H1 (cell line): ENCODE results near the gene ARHGEF28. TPM values are rescaled to one million over a fixed set of nuclear protein-coding genes. Genes with fewer than 3 reads are reported as not detected.

ENCODE experiments used
- CTCF ChIA-PET: fragments of 300-600 bp; sonication (Branson Sonifier 250); formaldehyde crosslinking; loops from one replicate; lab custom pipeline; 2021; ENCODE audit not compliant: partially characterized antibody; lab: Charles Lee
- POLR2A ChIA-PET: fragments of 300-600 bp; sonication (Branson Sonifier 250); formaldehyde crosslinking; loops from one replicate; lab custom pipeline; 2021; ENCODE audit warnings: inconsistent platforms; ENCODE audit not compliant: partially characterized antibody; lab: Charles Lee
- DNase-seq, 2 experiments: peaks; one replicate each; pipeline versions ENCODE4 v3.0.0 to v3.0.0-alpha.2; 2010 to 2022; ENCODE audit warnings: low spot score in 2 of 2, low read depth in 1 of 2, mixed read lengths in 1 of 2
- FAIRE-seq: peaks from 2 replicates; lab custom pipeline; 2011; peaks lifted over from hg19 to GRCh38; lab: Jason Lieb, UNC
- H2AFZ ChIP-seq: 2 replicates; pipeline ENCODE4 v1.8.1; 2012; ENCODE audit warnings: low read length, inconsistent platforms
- H2AK5ac ChIP-seq: 2 replicates; pipeline ENCODE4 v1.6.1; 2013; ENCODE audit warnings: low read depth, low read length
- H2BK120ac ChIP-seq: replicated peaks from 2 replicates; pipeline ENCODE3; 2013; ENCODE audit warnings: low read depth, low read length, inconsistent platforms
- H2BK12ac ChIP-seq: 2 replicates; pipeline ENCODE4 v1.6.1; 2013; ENCODE audit warnings: low read depth, low read length
- H2BK15ac ChIP-seq: 2 replicates; pipeline ENCODE4 v1.6.1; 2013; ENCODE audit warnings: low read length
- H2BK20ac ChIP-seq: 2 replicates; pipeline ENCODE4 v1.6.1; 2013; ENCODE audit warnings: low read length
- H2BK5ac ChIP-seq: 2 replicates; pipeline ENCODE4 v1.6.1; 2013; ENCODE audit warnings: low read depth, low read length
- H3K14ac ChIP-seq: 2 replicates; pipeline ENCODE4 v1.6.1; 2013; ENCODE audit warnings: inconsistent platforms; ENCODE audit not compliant: insufficient read length
- H3K18ac ChIP-seq: 2 replicates; pipeline ENCODE4 v1.6.1; 2013; ENCODE audit warnings: low read length; ENCODE audit errors: extremely low read depth
- H3K23ac ChIP-seq: 2 replicates; pipeline ENCODE4 v1.6.1; 2013; ENCODE audit warnings: inconsistent platforms; ENCODE audit not compliant: insufficient read length
- H3K23me2 ChIP-seq: 2 replicates; pipeline ENCODE4 v1.6.1; 2013; ENCODE audit warnings: low read depth, low read length
- H3K27ac ChIP-seq: 2 replicates; pipeline ENCODE4 v1.6.1; 2011; ENCODE audit warnings: low read depth, low read length, inconsistent platforms
- H3K27me3 ChIP-seq, 4 experiments: replicated peaks in 1 of 4; 1 replicate in 1 of 4; 2 replicates in 3 of 4; pipeline versions ENCODE4 v1.6.1 to v1.8.1; 2011 to 2013; ENCODE audit warnings: low read length in 3 of 4, mild to moderate bottlenecking in 3 of 4, inconsistent platforms in 2 of 4, mixed read lengths in 2 of 4, moderate library complexity in 1 of 4; ENCODE audit not compliant: control insufficient read depth in 3 of 4, insufficient read depth in 3 of 4; ENCODE audit errors: extremely low read depth in 1 of 4
- H3K36me3 ChIP-seq, 4 experiments: 2 replicates each; pipeline versions ENCODE4 v1.6.1 to v1.8.1; 2011 to 2013; ENCODE audit warnings: mild to moderate bottlenecking in 4 of 4, low read length in 3 of 4, moderate library complexity in 2 of 4, control low read depth in 1 of 4, inconsistent platforms in 1 of 4; ENCODE audit not compliant: insufficient read depth in 4 of 4, control insufficient read depth in 2 of 4
- H3K4ac ChIP-seq: replicated peaks from 2 replicates; pipeline ENCODE3; 2013; ENCODE audit warnings: low read length, low read depth, mixed read lengths, inconsistent platforms; ENCODE audit not compliant: insufficient read length
- H3K4me1 ChIP-seq, 4 experiments: replicated peaks in 1 of 4; 1 replicate in 1 of 4; 2 replicates in 3 of 4; pipeline versions ENCODE4 v1.6.1 to v1.8.1; 2011 to 2013; ENCODE audit warnings: low read length in 3 of 4, inconsistent platforms in 2 of 4, mixed read lengths in 1 of 4; ENCODE audit not compliant: insufficient read depth in 4 of 4, control insufficient read depth in 3 of 4
- H3K4me2 ChIP-seq, 2 experiments: 2 replicates each; pipeline versions ENCODE4 v1.6.1 to v1.8.1; 2011 to 2013; ENCODE audit warnings: low read depth in 2 of 2, low read length in 2 of 2, control low read depth in 1 of 2, inconsistent platforms in 1 of 2, mild to moderate bottlenecking in 1 of 2; ENCODE audit not compliant: insufficient read depth in 1 of 2
- H3K4me3 ChIP-seq, 4 experiments: fragments of 200-600, 300-600 bp in 1 of 4; sonication (generic), shearing (Covaris generic), sonication (Bioruptor Twin) in 1 of 4; 2 replicates each; pipeline versions ENCODE4 v1.5.1 to v1.8.1; 2011 to 2016; ENCODE audit warnings: low read length in 4 of 4, low read depth in 3 of 4, control low read depth in 2 of 4, inconsistent platforms in 2 of 4, mild to moderate bottlenecking in 2 of 4, mixed read lengths in 1 of 4, moderate library complexity in 1 of 4; ENCODE audit not compliant: insufficient read depth in 2 of 4; ENCODE audit errors: extremely low read depth in 1 of 4
- H3K56ac ChIP-seq: replicated peaks from 2 replicates; pipeline ENCODE3; 2013; ENCODE audit warnings: low read depth, mild to moderate bottlenecking, mixed read lengths, low read length, inconsistent platforms; ENCODE audit not compliant: insufficient read length
- H3K79me1 ChIP-seq: 2 replicates; pipeline ENCODE4 v1.6.1; 2013; ENCODE audit warnings: low read depth, low read length, control low read depth
- H3K79me2 ChIP-seq, 2 experiments: 2 replicates each; pipeline versions ENCODE4 v1.6.1 to v1.8.1; 2012 to 2013; ENCODE audit warnings: low read length in 2 of 2, mild to moderate bottlenecking in 2 of 2, inconsistent platforms in 1 of 2; ENCODE audit not compliant: insufficient read depth in 2 of 2, control insufficient read depth in 1 of 2
- H3K9ac ChIP-seq, 4 experiments: replicated peaks in 1 of 4; 1 replicate in 1 of 4; 2 replicates in 3 of 4; pipeline versions ENCODE4 v1.6.1 to v1.8.1; 2011 to 2013; ENCODE audit warnings: low read depth in 3 of 4, low read length in 3 of 4, control low read depth in 2 of 4, mild to moderate bottlenecking in 2 of 4, moderate library complexity in 2 of 4, inconsistent platforms in 1 of 4; ENCODE audit errors: extremely low read depth in 1 of 4
- H3K9me3 ChIP-seq, 2 experiments: 2 replicates each; pipeline versions ENCODE4 v1.6.1 to v1.8.1; 2012 to 2013; ENCODE audit warnings: mild to moderate bottlenecking in 2 of 2, moderate library complexity in 2 of 2, control low read depth in 1 of 2, inconsistent platforms in 1 of 2, low read depth in 1 of 2, low read length in 1 of 2, mixed read lengths in 1 of 2; ENCODE audit not compliant: insufficient read depth in 2 of 2
- H4K20me1 ChIP-seq, 2 experiments: replicated peaks in 1 of 2; 2 replicates each; pipeline versions ENCODE3 to v1.8.1; 2011 to 2013; ENCODE audit warnings: inconsistent platforms in 2 of 2, low read length in 2 of 2, mild to moderate bottlenecking in 1 of 2; ENCODE audit not compliant: insufficient read depth in 2 of 2, control insufficient read depth in 1 of 2
- H4K5ac ChIP-seq: 2 replicates; pipeline ENCODE4 v1.6.1; 2013; ENCODE audit warnings: low read length, low read depth, mixed read lengths, inconsistent platforms; ENCODE audit not compliant: insufficient read length
- H4K8ac ChIP-seq: 2 replicates; pipeline ENCODE4 v1.8.0; 2013; ENCODE audit warnings: mild to moderate bottlenecking, moderate library complexity, low read length, inconsistent platforms; ENCODE audit not compliant: insufficient read depth; ENCODE audit errors: extremely low read depth
- H4K91ac ChIP-seq: replicated peaks from 2 replicates; pipeline ENCODE3; 2013; ENCODE audit warnings: low read length, mixed read lengths, inconsistent platforms; ENCODE audit not compliant: insufficient read length
- ASH2L ChIP-seq: fragments of 200-600, 300-600 bp; sonication (generic); IDR thresholded peaks from one replicate; pipeline ENCODE4 v1.7.1; 2017; ENCODE audit warnings: low read length
- BACH1 ChIP-seq: IDR thresholded peaks from 2 replicates; pipeline ENCODE4 v1.6.1; 2012; ENCODE audit warnings: low read length, improper control_type of control experiment
- CBX5 ChIP-seq: fragments of 300-800, 300-1000 bp; sonication (generic); IDR thresholded peaks from 2 replicates; pipeline ENCODE4 v1.7.1; 2016; ENCODE audit warnings: antibody characterized with exemption, low read length, low read depth
- GABPA ChIP-seq: IDR thresholded peaks from 2 replicates; pipeline ENCODE4 v1.6.1; 2011; ENCODE audit warnings: mild to moderate bottlenecking, low read length, moderate library complexity, borderline replicate concordance; ENCODE audit not compliant: insufficient read depth
- JUND ChIP-seq: IDR thresholded peaks from 2 replicates; pipeline ENCODE4 v1.6.1; 2011; ENCODE audit warnings: mild to moderate bottlenecking, improper control_type of control experiment, low read length
- KDM1A ChIP-seq: fragments of 200-600, 300-600 bp; sonication (generic); IDR thresholded peaks from 2 replicates; pipeline ENCODE4 v1.7.1; 2016; ENCODE audit warnings: mild to moderate bottlenecking, low read length, borderline replicate concordance
- KDM4A ChIP-seq: IDR thresholded peaks from one replicate; pipeline ENCODE4 v1.7.1; 2012; ENCODE audit warnings: low read depth, mild to moderate bottlenecking, moderate library complexity, low read length, inconsistent platforms; ENCODE audit not compliant: severe bottlenecking
- POLR2A ChIP-seq, 2 experiments: IDR thresholded peaks; 1 replicate in 1 of 2; 2 replicates in 1 of 2; pipeline ENCODE4 v1.6.1; 2011; ENCODE audit warnings: low read depth in 2 of 2, low read length in 2 of 2, mild to moderate bottlenecking in 2 of 2; ENCODE audit errors: control extremely low read depth in 1 of 2
- RBBP5 ChIP-seq: IDR thresholded peaks from 2 replicates; pipeline ENCODE4 v1.7.1; 2012; ENCODE audit warnings: low read depth, mild to moderate bottlenecking, inconsistent platforms, low read length, moderate library complexity, borderline replicate concordance
- SUZ12 ChIP-seq: fragments of 200-600 bp; sonication (generic); IDR thresholded peaks from 2 replicates; pipeline ENCODE4 v1.6.1; 2012; ENCODE audit warnings: mild to moderate bottlenecking, inconsistent platforms, low read length, moderate library complexity, mixed read lengths
- TAF1 ChIP-seq: IDR thresholded peaks from 2 replicates; pipeline ENCODE4 v1.6.1; 2011; ENCODE audit warnings: mild to moderate bottlenecking, low read depth, low read length
- TEAD4 ChIP-seq: IDR thresholded peaks from 2 replicates; pipeline ENCODE4 v1.6.1; 2012; ENCODE audit warnings: low read depth, low read length, inconsistent platforms, mixed read lengths
- ZNF274 ChIP-seq: IDR thresholded peaks from 2 replicates; pipeline ENCODE4 v1.7.0; 2012; ENCODE audit warnings: low read length, borderline replicate concordance; ENCODE audit errors: extremely low read depth
- WGBS, 2 experiments: shearing (Covaris generic) in 1 of 2; methylation state at CpG; one replicate each; pipeline versions ENCODE4 v1.1.6 to v1.1.7; 2013 to 2015; ENCODE audit warnings: low lambda C conversion rate in 2 of 2, mixed read lengths in 2 of 2, inconsistent platforms in 1 of 2, low coverage in 1 of 2, missing lambda C conversion rate in 1 of 2; ENCODE audit not compliant: insufficient replicate concordance in 2 of 2, insufficient coverage in 1 of 2, insufficient read length in 1 of 2; ENCODE audit errors: extremely low coverage in 1 of 2, missing lambda C conversion rate in 1 of 2; 5-methylcytosine and 5-hydroxymethylcytosine counted together
- polyA plus RNA-seq, 7 experiments: library from polyadenylated mRNA; depleted of rRNA in 3 of 7; stranded (reverse) in 5 of 7; unstranded in 2 of 7; fragments of >200 nt in 5 of 7; fragments of 200-250 nt in 2 of 7; gene quantifications; 1 replicate in 5 of 7; 2 replicates in 1 of 7; 4 replicates in 1 of 7; pipeline versions ENCODE4 v1.2.1 to v1.2.3, GENCODE V29; 2011 to 2013; ENCODE audit warnings: missing spikeins in 2 of 7, mixed read lengths in 2 of 7
- total RNA-seq: library from RNA; stranded (reverse); fragmentation: NEBNext Ultra II Directional; extraction: Animal tissue kit (Norgen Biotek cat#: 25700); gene quantifications from 2 replicates; pipeline ENCODE4 v1.2.1, GENCODE V29; 2021
- TF ChIP-seq, protein P1 (sequence below): IDR thresholded peaks from 2 replicates; pipeline ENCODE4 v1.6.1; 2012; ENCODE audit warnings: low read length, inconsistent platforms

Gene ARHGEF28
- total and polyA plus RNA-seq, 2 of the 8 experiments (the other 6 are each of a cell fraction or from before 2014, with no cell fraction given): 0.33 to 1.0 TPM

DNA sequence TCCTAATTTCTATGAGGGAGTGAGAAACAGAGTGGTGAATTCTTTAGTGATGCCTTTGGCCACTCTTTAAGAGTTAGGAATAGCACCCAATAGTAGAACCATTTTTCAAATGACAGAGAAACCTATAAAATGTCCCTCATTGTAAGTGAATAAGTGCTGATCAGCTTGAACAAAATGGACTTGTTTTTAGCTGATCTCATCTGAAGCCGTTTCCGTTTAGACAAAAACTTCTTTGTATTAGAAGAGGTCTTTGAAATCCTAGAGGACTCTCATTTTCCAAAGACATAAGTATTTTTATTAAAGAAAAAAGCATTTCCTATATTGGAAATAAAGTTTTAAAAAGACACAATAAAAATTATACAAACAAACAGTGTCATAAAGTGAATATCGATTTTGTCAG lies 273.9 kb downstream of the ARHGEF28 start:
- no peaks in the 10 kb centered on the region for H3K4me1 ChIP-seq
- H4K5ac ChIP-seq: no peak overlapping the region
- H2BK15ac ChIP-seq: no peak overlapping the region
- no peaks in the 10 kb centered on the region for H3K79me1 ChIP-seq
- DNase-seq (no peak), FAIRE-seq (no peak)
- no peak overlapping the region for H2BK5ac ChIP-seq
- WGBS, 2 experiments: 96% methylated on average over 3 of the region's 3 CpGs; no CpG with 5 or more reads in 1 of the 2 experiments
- no peak overlapping the region for H3K4me2 ChIP-seq
- H3K27ac ChIP-seq: no peak overlapping the region
- H2AK5ac ChIP-seq: no peak overlapping the region
- no peak overlapping the region for H3K18ac ChIP-seq
- H3K23ac ChIP-seq: no peak overlapping the region
- CTCF ChIA-PET: interaction anchor here (1.0 to 1.6 kb wide), 3 partner anchors 114 to 754 kb away, joined by 3 to 4 read pairs (median 3); no protein-coding TSS in a partner anchor
- no peaks in the 10 kb centered on the region for H3K79me2 ChIP-seq
- no peak overlapping the region for H3K4me3 ChIP-seq
- no peaks in the 10 kb centered on the region for H4K20me1 ChIP-seq
- no peak overlapping the region for H2AFZ ChIP-seq
- H3K9me3 ChIP-seq: no peaks in the 10 kb centered on the region
- no peak overlapping the region for H3K56ac ChIP-seq
- no peaks in the 10 kb centered on the region for H3K23me2 ChIP-seq
- H4K91ac ChIP-seq: no peak overlapping the region
- no peak overlapping the region for H4K8ac ChIP-seq
- no peak overlapping the region for H3K14ac ChIP-seq
- no peak overlapping the region for H3K4ac ChIP-seq
- H3K27me3 ChIP-seq: no peaks in the 10 kb centered on the region
- POLR2A ChIA-PET: no interaction called here
- no peak overlapping the region for H2BK20ac ChIP-seq
- no peak overlapping the region for H3K9ac ChIP-seq
- H2BK12ac ChIP-seq: no peak overlapping the region
- no peaks in the 10 kb centered on the region for H3K36me3 ChIP-seq
- no peak overlapping the region for H2BK120ac ChIP-seq
- TF ChIP-seq GABPA (no peak), ASH2L (no peak), KDM4A (no peak), POLR2A (IDR thresholded peaks at IDR 0.05; ENCODE audit: control extremely low read depth in 1 of 2, low read depth in 2 of 2, low read length in 2 of 2) (no peak), KDM1A (no peak), JUND (no peak), SUZ12 (no peak), CBX5 (no peak), BACH1 (no peak), RBBP5 (no peak), TAF1 (no peak), TEAD4 (no peak), ZNF274 (no peak)
- TF ChIP-seq, protein P1, sequence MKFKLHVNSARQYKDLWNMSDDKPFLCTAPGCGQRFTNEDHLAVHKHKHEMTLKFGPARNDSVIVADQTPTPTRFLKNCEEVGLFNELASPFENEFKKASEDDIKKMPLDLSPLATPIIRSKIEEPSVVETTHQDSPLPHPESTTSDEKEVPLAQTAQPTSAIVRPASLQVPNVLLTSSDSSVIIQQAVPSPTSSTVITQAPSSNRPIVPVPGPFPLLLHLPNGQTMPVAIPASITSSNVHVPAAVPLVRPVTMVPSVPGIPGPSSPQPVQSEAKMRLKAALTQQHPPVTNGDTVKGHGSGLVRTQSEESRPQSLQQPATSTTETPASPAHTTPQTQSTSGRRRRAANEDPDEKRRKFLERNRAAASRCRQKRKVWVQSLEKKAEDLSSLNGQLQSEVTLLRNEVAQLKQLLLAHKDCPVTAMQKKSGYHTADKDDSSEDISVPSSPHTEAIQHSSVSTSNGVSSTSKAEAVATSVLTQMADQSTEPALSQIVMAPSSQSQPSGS: no peak
